Measurements from ENCODE around the gene CCDC85C.

CCDC85C gene

DNA sequence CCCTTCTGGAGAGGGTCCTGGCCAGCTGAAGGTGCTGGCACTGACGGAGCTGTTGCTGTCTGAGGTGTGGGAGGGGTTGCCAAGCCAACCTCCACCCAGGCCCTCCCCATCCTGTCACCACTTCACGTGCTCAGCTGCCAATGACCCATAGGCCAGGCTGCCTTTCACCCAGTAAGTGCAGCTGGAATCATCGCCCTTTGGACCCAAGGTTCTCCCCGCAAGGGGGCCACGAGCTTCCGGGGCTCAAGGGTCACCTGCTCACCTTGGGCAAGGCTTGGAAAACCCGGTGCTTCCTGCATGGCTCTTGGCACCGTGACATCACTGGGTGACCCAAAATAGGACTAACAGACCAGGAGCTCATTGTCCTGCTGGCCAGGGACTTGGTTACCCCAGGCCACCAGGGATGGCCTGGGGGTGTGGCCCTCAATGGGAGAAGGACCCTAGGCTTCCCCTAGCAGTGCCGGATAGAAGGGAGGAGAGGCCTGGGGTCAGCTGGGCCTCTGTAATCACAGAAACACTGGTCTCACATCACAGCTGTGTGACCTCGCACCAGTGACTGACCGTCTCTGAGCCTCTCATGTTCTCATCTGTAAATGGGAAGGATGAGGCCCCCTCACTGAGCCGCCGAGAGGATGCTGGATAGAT lies 51.3 kb downstream of the CCDC85C start:
- no peak for DNase-seq

DNA sequence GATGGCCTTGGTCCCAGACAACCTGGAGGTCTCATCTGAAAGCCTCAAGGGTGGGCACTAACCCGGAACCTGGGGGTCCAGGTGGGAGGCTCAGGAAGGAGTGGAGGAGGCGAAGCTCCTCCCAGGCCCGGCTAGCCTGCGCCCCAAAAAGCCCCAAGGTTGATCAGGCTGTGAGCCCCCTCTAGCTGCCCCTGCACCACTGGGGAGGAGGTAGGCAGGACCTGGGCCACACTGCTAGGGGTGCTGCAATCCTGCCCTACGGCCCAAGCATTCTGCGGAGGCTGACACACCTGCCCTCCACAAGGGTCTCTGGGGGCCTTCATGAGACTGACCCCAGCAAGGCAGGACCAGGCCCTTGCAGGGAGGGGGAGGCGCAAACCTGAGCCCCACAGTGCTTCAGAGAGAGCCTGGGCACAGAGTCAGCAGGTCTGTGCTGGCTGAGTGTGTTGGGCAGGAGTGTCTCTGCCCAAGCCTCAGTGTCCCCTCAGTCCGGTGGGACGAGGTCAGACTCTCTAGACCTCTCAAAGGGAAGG lies 51.9 kb downstream of the CCDC85C start:
- DNase-seq, result no peak

DNA sequence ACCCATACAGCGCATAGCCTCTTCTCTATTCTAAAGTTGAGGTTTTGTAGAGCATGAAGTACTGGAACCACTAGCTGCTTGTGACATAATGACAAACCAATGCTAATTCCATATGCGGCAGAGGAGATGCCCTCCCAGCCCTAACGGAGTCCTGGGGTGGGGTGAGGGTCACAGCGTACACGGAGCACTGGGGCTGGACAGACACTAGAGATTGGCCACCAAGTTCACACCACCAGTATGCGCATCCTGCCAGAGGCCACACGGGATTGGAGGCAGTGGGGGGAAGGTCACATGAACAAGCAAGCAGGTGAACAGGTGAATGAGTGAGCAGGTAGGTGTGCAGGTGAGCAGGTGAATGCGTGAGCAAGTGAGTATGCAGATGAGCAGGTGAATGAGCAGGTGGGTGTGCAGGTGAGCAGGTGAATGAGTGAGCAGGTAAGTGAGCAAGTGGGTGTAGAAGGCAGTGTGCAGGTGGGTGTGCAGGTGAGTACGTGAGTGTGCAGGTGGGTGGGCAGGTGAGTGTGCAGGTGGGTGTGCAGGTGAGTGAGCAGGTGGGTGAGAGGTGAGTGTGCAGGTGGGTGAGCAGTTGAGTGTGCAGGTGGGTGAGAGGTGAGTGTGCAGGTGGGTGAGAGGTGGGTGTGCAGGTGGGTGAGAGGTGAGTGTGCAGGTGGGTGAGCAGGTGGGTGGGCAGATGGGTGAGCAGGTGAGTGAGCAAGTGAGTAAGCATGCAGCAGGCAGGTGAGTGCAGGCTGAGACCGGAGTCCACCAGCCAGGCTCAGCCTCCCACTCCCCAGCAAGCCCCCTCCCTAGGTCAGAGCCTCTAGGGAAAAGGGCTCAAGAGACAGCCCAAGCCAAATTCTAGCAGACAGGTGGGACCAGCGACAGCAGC lies 52.7 kb downstream of the CCDC85C start:
- DNase-seq, result no peak

DNA sequence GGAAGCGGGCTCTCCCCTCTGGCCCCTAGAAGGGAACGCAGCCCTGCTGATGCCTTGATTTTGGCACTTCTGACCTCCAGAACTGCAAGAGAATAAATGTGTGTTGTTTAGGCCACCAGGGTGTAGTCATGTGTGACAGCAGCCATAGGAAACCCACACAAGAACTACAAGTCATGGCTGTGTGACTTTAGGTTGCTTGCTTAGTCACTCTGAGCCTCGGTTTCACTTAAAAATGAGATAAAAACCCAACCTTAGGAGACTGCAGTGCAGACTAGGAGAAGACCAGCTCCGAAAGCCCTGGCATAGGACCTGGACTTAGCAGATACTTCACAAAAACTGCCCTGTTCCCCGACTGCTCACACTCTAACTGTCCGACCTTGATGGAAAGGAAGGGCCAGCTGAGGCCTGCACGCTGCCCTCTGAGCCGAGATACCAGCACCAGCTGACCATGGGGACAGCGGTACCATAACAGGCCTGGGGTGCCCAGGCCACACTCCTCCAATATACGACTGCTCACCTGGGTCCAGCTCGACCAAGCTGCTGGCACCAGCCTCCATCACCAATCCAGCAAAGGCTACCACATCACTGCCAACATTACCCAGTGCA lies 53.5 kb downstream of the CCDC85C start:
- DNase-seq, result no peak

DNA sequence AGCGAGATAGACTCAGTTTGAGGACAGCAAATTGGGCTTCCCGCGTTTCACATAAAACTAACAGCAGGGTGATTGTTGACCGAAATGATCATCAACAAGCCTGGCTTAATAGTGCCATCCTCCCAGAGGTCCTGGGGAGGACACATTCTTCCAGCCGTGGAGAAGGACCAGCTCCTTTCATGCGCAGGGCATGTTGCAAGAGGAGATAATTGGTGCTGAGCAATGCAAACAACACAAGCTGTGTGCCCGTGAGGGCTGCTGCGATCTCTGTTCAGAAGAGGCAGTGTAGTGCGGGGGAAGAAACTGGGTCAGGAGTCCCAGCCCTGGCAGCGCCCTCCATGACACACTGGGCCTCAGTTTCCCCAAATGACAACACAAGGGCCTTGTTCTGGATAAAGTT lies 54.3 kb downstream of the CCDC85C start:
- no peak for DNase-seq

DNA sequence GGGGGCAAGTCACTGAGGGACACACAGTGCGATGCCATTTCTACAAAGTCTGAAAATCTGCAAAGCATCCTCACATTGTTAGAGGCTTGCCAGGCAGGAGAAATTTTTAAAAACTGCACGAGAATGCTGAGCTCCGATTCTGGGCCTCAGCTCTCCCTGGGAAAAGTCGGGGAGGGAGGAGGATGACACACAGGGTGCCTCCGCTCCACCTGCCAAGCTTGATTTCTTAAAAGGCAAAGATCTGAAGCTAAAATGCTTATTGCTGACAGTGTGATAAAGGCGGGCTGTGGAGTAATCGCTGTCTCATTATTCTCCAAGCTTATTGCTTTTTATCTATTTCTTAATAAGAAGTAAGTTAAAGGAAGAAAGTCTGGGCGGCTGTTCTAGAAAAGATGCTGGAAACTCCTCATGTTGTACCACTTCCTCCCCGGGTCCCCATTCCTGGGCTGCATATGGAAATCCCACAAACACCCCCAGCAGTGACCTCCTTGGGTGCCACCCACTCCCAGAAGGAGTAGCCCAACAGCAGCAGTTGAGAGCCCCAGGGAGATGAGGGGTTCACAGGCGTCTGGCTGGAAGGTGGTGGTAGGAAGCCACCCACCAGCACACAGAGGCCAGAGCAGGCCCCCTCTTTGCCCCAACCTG lies 55.0 kb downstream of the CCDC85C start:
- no peak for DNase-seq

DNA sequence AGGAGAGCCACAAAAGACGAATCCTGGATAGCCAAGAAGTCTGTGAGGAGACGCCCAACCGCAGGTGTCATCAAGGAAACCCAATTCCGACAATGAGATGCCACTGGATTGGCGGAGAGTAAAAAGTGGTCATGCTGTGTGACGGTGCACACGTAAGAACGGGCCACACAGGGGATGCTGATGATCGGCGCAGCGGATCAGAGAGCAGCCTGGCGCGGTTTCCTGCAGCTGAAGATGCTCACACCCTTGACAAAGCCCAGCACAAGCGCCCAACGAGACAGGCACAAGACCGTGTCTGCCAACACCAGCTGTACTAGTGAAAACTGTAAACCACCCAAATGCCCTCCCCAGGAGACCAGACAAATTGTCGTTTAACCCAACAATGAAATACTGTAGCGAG lies 55.8 kb downstream of the CCDC85C start:
- DNase-seq, result no peak

DNA sequence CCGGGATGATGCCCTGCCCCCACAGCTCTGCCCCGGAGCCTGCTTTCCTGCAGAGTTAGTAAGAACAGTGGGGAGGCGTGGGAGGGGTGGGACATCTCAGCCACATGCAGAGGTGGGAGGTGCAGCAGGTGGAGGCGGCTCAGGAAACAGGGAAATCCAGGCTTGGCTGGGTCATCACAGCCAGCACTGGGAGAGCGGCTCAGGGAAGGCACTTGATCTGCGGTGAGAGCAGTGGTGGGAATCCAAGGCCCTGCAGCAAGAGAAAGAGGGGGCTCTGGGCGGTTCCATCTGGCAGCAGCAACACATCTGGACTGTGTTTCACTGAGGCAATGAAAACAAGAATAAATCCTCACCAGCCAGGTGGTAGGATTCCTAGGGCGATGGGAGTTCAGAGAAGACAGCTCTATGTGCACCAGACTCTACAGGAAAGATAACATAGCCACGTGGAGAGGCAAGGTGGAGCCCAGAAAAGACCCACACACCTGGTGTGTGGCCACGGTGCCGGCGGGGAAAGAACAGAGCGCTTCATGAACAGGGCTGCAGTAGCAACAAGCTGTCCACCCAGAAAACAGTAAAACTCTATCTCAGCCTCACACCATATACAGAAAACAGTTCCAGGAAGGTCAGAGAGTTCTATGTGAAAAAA lies 57.6 kb downstream of the CCDC85C start:
- DNase-seq, result no peak

DNA sequence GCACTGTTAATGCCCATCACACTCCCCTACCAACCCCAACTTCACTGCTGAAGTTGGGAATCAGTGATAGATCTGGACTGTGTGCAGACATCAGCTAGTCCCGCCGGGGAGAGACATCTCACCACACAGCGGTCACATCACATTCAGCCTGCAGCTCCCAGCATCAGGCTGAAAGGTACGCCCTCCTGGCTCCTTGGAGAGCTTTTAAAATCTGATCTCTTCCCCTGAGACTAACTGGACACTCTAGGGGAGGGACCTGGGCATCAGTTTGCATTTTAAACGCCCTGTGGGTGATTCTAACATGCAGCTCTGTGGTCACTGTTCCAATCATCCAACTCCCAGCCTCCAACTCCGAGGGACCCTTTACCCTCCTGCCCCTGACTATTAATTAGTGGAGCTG lies 58.4 kb downstream of the CCDC85C start:
- no peak for DNase-seq

DNA sequence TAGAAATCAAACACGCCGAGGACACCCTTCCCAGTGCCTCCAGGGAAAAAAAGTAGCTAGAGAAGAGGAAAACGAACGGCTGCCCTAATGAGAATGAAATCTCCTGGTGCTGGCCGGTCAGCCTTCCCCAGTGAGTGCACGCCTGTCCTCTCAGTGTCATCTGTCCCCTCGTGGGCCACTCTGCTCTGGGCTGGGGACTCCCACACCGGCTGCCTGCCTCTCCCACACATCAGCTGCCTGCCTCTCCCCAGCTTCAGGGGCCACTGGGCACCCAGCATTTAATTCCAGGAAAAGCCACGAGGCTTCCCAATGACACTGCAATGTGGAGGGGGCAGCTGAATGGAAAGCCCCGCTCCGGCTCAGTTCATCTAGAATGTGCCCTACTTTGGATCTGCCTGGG lies 59.0 kb downstream of the CCDC85C start:
- DNase-seq, result no peak

DNA sequence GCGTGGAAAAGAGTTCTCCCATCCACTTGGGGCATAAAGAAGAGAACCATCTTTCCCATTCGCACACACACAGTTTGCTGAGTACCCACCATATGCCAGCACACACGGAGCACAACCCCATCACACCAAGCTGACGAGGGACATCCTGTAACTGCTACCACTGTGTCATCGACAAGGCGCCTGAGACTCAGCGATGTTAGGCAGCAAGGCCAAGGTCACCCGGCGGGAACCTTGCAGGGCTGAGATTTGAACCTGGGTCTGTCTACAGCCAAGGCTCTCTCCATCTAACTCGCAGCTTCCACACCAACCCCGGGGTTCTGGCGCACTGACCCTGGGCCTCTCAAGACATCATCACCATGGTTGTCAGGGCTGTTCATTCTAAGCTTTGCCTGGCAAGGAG lies 60.0 kb downstream of the CCDC85C start:
- DNase-seq, result no peak

DNA sequence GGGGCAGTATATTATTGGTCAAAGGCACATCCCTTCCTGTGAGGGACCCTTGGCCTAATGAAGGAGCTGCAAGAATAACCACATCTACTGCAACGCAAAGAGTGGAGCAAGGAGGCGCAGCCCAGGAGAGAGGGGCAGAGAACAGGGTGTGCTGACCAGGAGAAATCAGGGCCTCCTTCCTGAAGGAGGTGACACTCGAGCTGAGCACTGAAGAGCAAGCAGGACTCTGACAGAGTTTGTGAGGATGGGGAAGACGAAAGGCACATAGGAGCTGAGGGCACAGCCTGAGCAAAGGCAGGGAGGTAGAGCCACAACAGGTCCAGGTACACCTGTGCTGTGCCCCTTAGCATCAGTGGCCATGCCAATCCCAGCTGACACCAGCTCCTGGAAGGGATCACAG lies 60.6 kb downstream of the CCDC85C start:
- DNase-seq, result no peak

DNA sequence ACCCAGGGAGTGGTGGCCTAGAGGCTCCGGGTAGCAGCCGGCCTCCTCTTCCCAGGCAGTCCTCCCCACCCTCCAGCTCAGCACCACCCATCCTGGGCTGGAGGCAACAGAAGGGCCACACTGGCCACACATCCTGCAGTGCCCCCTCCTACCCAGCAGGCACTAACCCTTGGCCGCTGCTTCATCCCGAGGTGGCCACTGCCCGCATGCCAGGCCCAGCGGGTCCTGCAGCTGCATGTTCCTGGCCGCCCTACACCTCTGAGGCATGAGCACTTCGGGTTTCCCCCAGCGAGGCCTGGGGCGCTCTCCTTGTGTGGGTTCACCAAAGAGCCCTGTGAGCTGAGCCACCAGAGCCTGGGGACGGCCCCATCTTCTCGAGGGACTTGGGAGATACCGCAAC lies 61.4 kb downstream of the CCDC85C start:
- no peak for DNase-seq

DNA sequence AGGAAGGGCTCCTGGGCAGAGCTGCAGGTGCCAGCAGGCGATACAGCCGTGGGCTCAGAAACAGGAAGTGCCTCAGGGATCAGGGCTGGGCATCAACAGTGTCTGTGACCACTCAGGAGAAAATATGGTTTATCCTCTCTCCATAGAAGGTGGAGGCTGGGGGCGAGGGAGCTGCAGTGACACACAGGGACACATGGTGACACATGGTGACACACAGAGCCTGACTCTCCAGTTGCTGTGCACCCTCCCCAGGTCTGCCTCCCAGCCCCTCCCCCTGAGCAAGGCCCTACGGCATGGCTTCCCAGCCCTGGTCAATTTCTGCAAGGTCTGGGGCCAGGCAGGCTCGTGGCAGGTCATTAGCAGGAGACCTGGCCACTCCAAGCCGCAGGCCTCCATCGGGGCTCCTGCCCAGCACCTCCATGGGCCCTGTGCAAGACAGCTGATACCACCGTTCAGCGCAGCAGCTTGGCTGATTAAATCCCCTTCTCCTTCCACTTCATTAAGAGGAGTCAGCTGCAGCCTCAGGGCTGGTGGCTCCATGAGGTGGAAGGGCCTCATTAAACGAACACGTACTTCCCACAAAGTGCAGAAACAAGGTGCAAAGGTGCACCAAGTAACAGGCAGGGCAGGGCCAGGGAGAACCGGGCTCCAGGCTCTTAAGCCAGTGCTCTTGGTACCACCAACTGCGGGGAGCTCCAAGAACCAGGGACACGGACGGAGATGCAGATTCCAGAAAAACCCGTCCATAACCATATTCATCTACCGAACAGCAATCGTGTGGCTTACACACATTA lies 62.1 kb downstream of the CCDC85C start:
- DNase-seq, result no peak

DNA sequence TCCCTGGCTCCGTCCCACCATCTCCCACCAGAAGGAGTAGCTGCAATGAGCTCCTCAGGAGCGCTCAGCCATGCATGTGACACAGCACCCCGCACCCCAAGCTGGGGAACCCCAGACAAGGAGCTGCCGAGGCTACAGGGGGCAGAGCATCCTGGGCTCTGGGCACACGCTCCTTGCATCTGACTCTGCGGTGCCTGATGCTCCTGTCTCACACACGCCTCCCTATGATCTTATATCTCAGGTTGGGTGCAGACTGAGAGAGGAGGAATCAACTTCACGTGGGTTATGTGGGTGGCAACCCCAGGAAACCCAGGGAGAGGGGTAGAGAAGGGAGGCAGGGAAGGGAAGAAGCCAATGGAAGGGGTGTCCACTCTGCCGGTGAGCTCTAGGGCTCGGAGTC lies 62.8 kb downstream of the CCDC85C start:
- no peak for DNase-seq

DNA sequence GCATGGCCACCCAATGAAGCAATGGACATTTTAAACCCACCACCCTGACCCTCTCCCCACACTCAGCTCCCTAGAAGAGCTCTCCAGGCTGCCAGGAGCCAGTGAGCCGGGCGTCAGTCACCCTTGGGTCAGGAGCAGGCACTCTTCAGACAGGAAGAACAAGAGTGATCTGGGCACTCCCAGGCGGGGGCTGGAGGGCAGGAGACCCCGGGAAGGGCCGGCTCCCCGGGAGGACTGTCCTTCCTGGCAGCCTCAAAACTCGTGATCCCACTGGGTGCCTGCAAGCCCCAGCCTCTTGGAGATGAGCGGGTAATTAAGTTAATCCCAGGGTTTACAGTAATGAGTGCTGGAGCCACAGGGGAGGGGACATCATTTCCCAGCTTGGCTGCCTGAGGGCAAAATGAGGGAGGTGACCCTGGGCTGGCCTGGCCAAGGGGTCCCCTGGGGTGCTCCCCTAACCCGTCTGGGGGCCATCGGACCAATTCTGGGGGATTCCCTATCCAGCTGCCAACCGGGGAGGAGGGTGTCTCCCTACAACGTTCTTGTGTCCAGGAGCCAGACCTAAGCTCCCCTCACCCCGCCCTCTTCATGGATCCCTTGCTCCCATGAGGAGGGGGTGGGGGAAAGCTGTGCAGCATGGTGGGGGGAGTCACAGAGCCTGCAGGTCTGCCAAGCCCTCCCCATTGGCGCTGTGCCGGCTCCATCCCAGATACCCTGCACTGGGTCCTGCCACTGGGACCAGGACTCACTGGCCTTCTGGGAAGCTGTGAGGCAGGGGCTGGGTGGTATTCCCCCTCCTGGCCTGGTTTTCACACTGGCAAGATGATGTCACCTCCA lies 63.6 kb downstream of the CCDC85C start:
- DNase-seq, result no peak

DNA sequence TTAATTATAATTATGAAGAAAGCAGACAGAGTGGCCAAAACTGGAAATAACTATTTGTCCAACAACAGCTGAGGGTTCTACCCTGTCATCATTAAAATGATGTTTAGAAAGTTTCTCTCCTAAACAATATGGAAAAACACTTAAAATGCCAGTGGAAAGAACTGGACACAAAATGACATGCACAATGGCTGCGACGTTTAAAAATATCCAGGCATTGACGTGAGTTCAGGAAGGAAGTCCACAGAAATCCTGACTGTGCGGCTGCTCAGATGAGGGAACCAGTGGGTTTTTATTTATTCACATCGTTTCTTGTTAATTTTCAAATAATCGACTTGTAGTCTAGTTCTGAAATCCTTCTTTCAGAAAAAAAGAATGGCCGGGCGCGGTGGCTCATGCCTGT lies 64.5 kb downstream of the CCDC85C start:
- DNase-seq, result no peak

DNA sequence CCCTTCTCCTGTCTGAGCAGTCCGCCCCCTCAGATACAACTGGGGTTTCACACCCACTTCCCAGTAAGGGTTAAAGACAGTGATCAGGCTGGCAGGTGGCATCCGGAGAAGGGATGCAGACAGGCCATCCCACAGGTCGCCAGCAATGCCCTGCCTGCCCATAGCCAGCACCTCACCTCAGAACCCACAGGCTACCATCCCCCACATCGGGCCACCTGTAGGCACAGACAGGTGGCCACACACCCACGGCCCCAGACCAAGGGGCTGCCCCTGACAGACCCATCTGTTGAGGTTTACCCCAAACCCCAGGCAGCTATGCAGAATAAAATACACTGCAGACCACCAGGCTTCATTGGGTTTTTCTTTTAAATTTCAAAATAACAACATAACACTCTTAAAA lies 65.3 kb downstream of the CCDC85C start:
- no peak for DNase-seq

DNA sequence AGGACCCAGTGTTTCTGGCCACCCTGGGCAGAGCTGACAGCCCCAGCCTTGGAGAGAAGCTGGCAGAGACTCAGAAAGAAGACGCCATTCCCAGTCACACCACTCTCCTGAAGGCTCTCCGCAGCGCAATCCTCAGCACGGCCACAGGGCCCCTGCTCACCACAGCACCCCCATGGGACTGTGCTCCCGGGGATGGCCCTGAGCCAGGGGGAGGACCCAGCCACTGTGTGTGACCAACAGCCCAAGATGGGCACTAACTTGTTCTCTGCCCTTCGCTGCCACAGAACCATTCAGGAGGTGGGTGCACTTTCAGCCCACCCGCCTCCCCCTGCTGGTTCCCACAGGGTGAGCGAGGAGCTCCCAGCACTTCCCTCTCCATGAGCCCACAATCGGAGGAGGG lies 65.7 kb downstream of the CCDC85C start:
- no peak for DNase-seq

DNA sequence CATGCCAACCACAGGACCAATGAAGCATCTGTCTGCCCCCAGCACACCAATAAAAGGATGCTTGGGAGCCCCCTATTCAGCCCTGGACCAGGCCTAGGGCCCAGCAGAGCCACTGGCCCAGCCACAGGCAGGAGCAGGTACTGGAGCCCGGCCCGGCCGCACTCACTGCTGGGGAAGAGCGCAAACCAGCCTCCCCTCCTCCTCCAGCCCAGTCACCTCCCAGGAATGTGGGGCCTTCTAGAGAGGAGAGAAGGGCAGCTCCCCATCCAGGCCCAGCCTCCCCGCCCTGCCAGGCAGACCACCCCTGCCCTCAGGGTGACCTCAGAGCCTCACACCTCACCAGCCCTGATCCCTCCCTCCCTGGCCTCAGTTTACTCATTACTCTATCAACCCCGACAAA lies 66.6 kb downstream of the CCDC85C start:
- DNase-seq, result no peak
